GM19023 (cell line): ENCODE measurements around the gene KIF21B.

Experiments
- ATAC-seq: cut with Tn5 transposase; IDR thresholded peaks from one replicate; pipeline ENCODE4 v1.9.1; 2021; ENCODE audit warnings: mild to moderate bottlenecking, moderate library complexity; ENCODE audit not compliant: unreplicated experiment

KIF21B gene

GRCh38 chr1:201044119-201044518 lies 20.6 kb upstream of the KIF21B start:
- no peak for ATAC-seq

GRCh38 chr1:201042779-201043461 lies 19.4 kb upstream of the KIF21B start:
- peak; percentile 72 for ATAC-seq

- ATAC-seq: no peak
Measured at GRCh38 chr1:201041011-201041410, 17.5 kb upstream of the KIF21B start.

GRCh38 chr1:201039876-201040275 lies 16.4 kb upstream of the KIF21B start:
- ATAC-seq: no peak

- no peak for ATAC-seq
Measured at GRCh38 chr1:201039418-201039817, 15.9 kb upstream of the KIF21B start.

- no peak for ATAC-seq
Measured at GRCh38 chr1:201038186-201038876, 14.8 kb upstream of the KIF21B start.

GRCh38 chr1:201036188-201036842 lies 12.8 kb upstream of the KIF21B start:
- ATAC-seq: no peak

- no peak for ATAC-seq
Measured at GRCh38 chr1:201034671-201035070, 11.2 kb upstream of the KIF21B start.

GRCh38 chr1:201032408-201032807 lies 8.9 kb upstream of the KIF21B start:
- no peak for ATAC-seq

GRCh38 chr1:201028461-201028889 lies 5.0 kb upstream of the KIF21B start:
- no peak for ATAC-seq

- ATAC-seq: no peak
Measured at GRCh38 chr1:201026836-201027235, 3.3 kb upstream of the KIF21B start.

GRCh38 chr1:201026234-201026633 lies 2.7 kb upstream of the KIF21B start:
- no peak for ATAC-seq

- no peak for ATAC-seq
Measured at GRCh38 chr1:201025571-201026002, 2.1 kb upstream of the KIF21B start.

GRCh38 chr1:201024625-201024998 lies 1.1 kb upstream of the KIF21B start:
- ATAC-seq: no peak

- ATAC-seq: no peak
Measured at GRCh38 chr1:201023920-201024624, 558 bp upstream of the KIF21B start.

GRCh38 chr1:201022820-201023516 lies 546 bp downstream of the KIF21B start:
- ATAC-seq: no peak

- no peak for ATAC-seq
Measured at GRCh38 chr1:201022493-201022819, 1.1 kb downstream of the KIF21B start.

- no peak for ATAC-seq
Measured at GRCh38 chr1:201021630-201022492, 1.7 kb downstream of the KIF21B start.

- ATAC-seq: no peak
Measured at GRCh38 chr1:201020721-201021629, 2.5 kb downstream of the KIF21B start.
